22Rv1 (cell line): Measurements from ENCODE around the gene GASK1A.

Experiments used
- ZFX ChIP-seq: fragments of 450-650 bp; IDR thresholded peaks from 2 replicates; pipeline ENCODE4 v1.6.1; 2017; ENCODE audit warnings: antibody characterized with exemption, borderline replicate concordance
- TF ChIP-seq, protein P1 (sequence below): fragments of 450-650 bp; IDR thresholded peaks from 2 replicates; pipeline ENCODE4 v1.5.1; 2017; ENCODE audit warnings: mild to moderate bottlenecking

DNA sequence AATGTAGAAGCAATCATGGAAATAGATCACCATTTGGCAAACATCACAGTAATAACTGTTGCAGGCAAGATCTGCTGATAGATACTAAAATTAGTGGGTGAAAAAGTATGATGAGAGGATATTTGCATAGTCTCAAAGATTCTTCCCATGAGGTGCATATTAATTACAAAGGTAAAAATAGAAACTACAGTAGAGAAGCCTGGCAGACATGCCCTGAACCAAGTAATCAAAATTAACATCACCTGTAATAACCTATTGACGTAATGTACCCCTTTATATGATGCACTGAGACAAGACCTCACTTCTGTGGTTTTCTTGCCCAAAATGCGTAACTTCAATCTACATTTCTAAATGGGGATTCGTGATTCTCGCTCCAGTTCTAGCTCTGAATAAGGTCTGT lies 112.4 kb downstream of the GASK1A start:
- TF ChIP-seq, protein P1, sequence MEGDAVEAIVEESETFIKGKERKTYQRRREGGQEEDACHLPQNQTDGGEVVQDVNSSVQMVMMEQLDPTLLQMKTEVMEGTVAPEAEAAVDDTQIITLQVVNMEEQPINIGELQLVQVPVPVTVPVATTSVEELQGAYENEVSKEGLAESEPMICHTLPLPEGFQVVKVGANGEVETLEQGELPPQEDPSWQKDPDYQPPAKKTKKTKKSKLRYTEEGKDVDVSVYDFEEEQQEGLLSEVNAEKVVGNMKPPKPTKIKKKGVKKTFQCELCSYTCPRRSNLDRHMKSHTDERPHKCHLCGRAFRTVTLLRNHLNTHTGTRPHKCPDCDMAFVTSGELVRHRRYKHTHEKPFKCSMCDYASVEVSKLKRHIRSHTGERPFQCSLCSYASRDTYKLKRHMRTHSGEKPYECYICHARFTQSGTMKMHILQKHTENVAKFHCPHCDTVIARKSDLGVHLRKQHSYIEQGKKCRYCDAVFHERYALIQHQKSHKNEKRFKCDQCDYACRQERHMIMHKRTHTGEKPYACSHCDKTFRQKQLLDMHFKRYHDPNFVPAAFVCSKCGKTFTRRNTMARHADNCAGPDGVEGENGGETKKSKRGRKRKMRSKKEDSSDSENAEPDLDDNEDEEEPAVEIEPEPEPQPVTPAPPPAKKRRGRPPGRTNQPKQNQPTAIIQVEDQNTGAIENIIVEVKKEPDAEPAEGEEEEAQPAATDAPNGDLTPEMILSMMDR: no peak
- no peak for TF ChIP-seq ZFX
